HCT116 (cell line): ENCODE results near the gene INPP5D. TPM values are rescaled to one million over a fixed set of nuclear protein-coding genes. Genes with fewer than 3 reads are reported as not detected.

Source experiments
- ATAC-seq: fragments of 200-7000 bp; cut with Tn5 transposase; 2 replicates; pipeline ENCODE4 v1.9.1; 2020; ENCODE audit warnings: mild to moderate bottlenecking, moderate library complexity
- BruUV-seq: library from RNA; stranded (reverse); fragments of 400-500 nt; replicated peaks from 2 replicates; lab custom pipeline; 2021; lab: Mats Ljungman, UMichigan
- CTCF ChIA-PET: fragments of 300-600 bp; sonication (Branson Sonifier 250); formaldehyde crosslinking; loops from one replicate; lab custom pipeline; 2021; ENCODE audit warnings: antibody characterized with exemption; lab: Charles Lee
- POLR2A ChIA-PET: fragments of 300-600, 350-600 bp; sonication (Branson Sonifier 250); formaldehyde crosslinking; loops from one replicate; lab custom pipeline; 2021; ENCODE audit warnings: antibody characterized with exemption; lab: Charles Lee
- RAD21 ChIA-PET, 2 experiments: fragments of 300-600 bp; sonication (Branson Sonifier 250); formaldehyde crosslinking; loops; one replicate each; lab custom pipeline; 2023; ENCODE audit warnings: low total read pairs in 2 of 2; ENCODE audit not compliant: uncharacterized antibody in 2 of 2, unreplicated experiment in 2 of 2, low non-redundant PET in 1 of 2; lab: Charles Lee
- DNase-seq: peaks from one replicate; pipeline ENCODE4 v3.0.0-alpha.2; 2010; ENCODE audit warnings: low read depth, low spot score
- H2AFZ ChIP-seq: fragments of 200-600 bp; shearing (Covaris generic), sonication (generic); 2 replicates; pipeline ENCODE4 v1.6.1; 2017; ENCODE audit warnings: low read depth, mixed run types, mixed read lengths, antibody characterized with exemption, low read length; ENCODE audit not compliant: poor library complexity, severe bottlenecking
- H3K27ac ChIP-seq: 2 replicates; pipeline ENCODE4 v1.5.1; 2012; ENCODE audit warnings: low read depth, low read length
- H3K27me3 ChIP-seq: fragments of 200-600 bp; sonication (generic); 2 replicates; pipeline ENCODE4 v1.6.1; 2016; ENCODE audit warnings: mixed run types, low read length, mixed read lengths; ENCODE audit not compliant: insufficient read depth
- H3K36me3 ChIP-seq, 2 experiments: fragments of 200-500 bp in 1 of 2; fragments of 200-600 bp in 1 of 2; sonication (Bioruptor generic) in 1 of 2; sonication (generic) in 1 of 2; 2 replicates each; pipeline versions ENCODE4 v1.5.1 to v1.6.1; 2014 to 2016; ENCODE audit warnings: low read length in 2 of 2, inconsistent platforms in 1 of 2, mixed read lengths in 1 of 2, mixed run types in 1 of 2; ENCODE audit not compliant: insufficient read depth in 2 of 2, control insufficient read depth in 1 of 2
- H3K4me1 ChIP-seq, 2 experiments: fragments of 200-600 bp in 1 of 2; sonication (generic) in 1 of 2; 2 replicates each; pipeline versions ENCODE4 v1.5.1 to v1.6.1; 2012 to 2017; ENCODE audit warnings: low read length in 2 of 2, inconsistent platforms in 1 of 2, mild to moderate bottlenecking in 1 of 2, mixed read lengths in 1 of 2, mixed run types in 1 of 2, moderate library complexity in 1 of 2; ENCODE audit not compliant: insufficient read depth in 2 of 2, control insufficient read depth in 1 of 2
- H3K4me2 ChIP-seq: fragments of 200-600 bp; sonication (generic); 2 replicates; pipeline ENCODE4 v1.6.1; 2017; ENCODE audit warnings: mixed run types, low read length, mixed read lengths
- H3K4me3 ChIP-seq, 2 experiments: fragments of 200-600 bp in 1 of 2; sonication (generic) in 1 of 2; replicated peaks in 1 of 2; 2 replicates each; pipeline ENCODE4 v1.5.1; 2011 to 2016; ENCODE audit warnings: low read length in 2 of 2, control low read depth in 1 of 2, low read depth in 1 of 2, mild to moderate bottlenecking in 1 of 2, mixed read lengths in 1 of 2, mixed run types in 1 of 2
- H3K79me2 ChIP-seq: fragments of 200-600 bp; sonication (generic); 2 replicates; pipeline ENCODE4 v1.6.1; 2017; ENCODE audit warnings: mild to moderate bottlenecking, mixed run types, low read length, moderate library complexity, mixed read lengths; ENCODE audit not compliant: insufficient read depth
- H3K9ac ChIP-seq: fragments of 200-600 bp; sonication (generic); 2 replicates; pipeline ENCODE4 v1.6.1; 2016; ENCODE audit warnings: low read length, mixed read lengths
- H3K9me2 ChIP-seq: fragments of 200-600 bp; sonication (generic), shearing (Covaris generic); 2 replicates; pipeline ENCODE4 v1.6.1; 2017; ENCODE audit warnings: mixed run types, mild to moderate bottlenecking, moderate library complexity; ENCODE audit not compliant: insufficient read depth
- H3K9me3 ChIP-seq, 2 experiments: fragments of 200-500 bp in 1 of 2; fragments of 200-600 bp in 1 of 2; sonication (Bioruptor generic) in 1 of 2; sonication (generic) in 1 of 2; 2 replicates each; pipeline ENCODE4 v1.6.1; 2014 to 2017; ENCODE audit warnings: low read length in 2 of 2, mixed read lengths in 2 of 2, inconsistent platforms in 1 of 2, low read depth in 1 of 2, mild to moderate bottlenecking in 1 of 2, mixed run types in 1 of 2, moderate library complexity in 1 of 2; ENCODE audit not compliant: control insufficient read depth in 1 of 2, insufficient read depth in 1 of 2
- H4K20me1 ChIP-seq: fragments of 200-600 bp; sonication (generic), shearing (Covaris generic); 2 replicates; pipeline ENCODE4 v1.6.1; 2017; ENCODE audit warnings: mixed run types, mild to moderate bottlenecking, moderate library complexity; ENCODE audit not compliant: insufficient read depth
- CEBPB ChIP-seq: IDR thresholded peaks from 2 replicates; pipeline ENCODE4 v1.6.1; 2012; ENCODE audit warnings: low read depth
- EZH2 ChIP-seq: fragments of 200-600 bp; sonication (generic); IDR thresholded peaks from 2 replicates; pipeline ENCODE4 v1.6.1; 2017; ENCODE audit warnings: antibody characterized with exemption, mixed run types
- EZH2phosphoT487 ChIP-seq: fragments of 200-600 bp; IDR thresholded peaks from 2 replicates; pipeline ENCODE4 v1.6.1; 2018; ENCODE audit warnings: antibody characterized with exemption, borderline replicate concordance
- POLR2A ChIP-seq: IDR thresholded peaks from 2 replicates; pipeline ENCODE4 v1.7.0; 2011; ENCODE audit warnings: borderline replicate concordance; ENCODE audit not compliant: insufficient read depth, insufficient read length; ENCODE audit errors: extremely low read depth
- POLR2AphosphoS5 ChIP-seq: IDR thresholded peaks from 2 replicates; pipeline ENCODE4 v1.6.1; 2011; ENCODE audit warnings: mild to moderate bottlenecking, low read depth, low read length, moderate library complexity
- RAD21 ChIP-seq: IDR thresholded peaks from 2 replicates; pipeline ENCODE4 v1.6.1; 2012; ENCODE audit warnings: low read depth, mild to moderate bottlenecking
- SIN3A ChIP-seq: IDR thresholded peaks from 2 replicates; pipeline ENCODE4 v1.6.1; 2012; ENCODE audit warnings: low read depth
- SP1 ChIP-seq: IDR thresholded peaks from 2 replicates; pipeline ENCODE4 v1.6.1; 2012; ENCODE audit warnings: low read depth
- SRF ChIP-seq: IDR thresholded peaks from 2 replicates; pipeline ENCODE4 v1.6.1; 2012; ENCODE audit warnings: low read depth
- YY1 ChIP-seq: IDR thresholded peaks from 2 replicates; pipeline ENCODE4 v1.6.1; 2011; ENCODE audit warnings: low read length, low read depth, moderate library complexity, mild to moderate bottlenecking; ENCODE audit not compliant: insufficient replicate concordance; ENCODE audit errors: extremely low read depth
- intact Hi-C: fragments of 100-400 bp; cut with micrococcal nuclease; formaldehyde crosslinking; loops from 2 replicates; pipeline ENCODE4 v1.10.0; 2022
- total RNA-seq: library from RNA; stranded (reverse); gene quantifications from one replicate; pipeline ENCODE4 v1.2.1, GENCODE V29; 2021; ENCODE audit not compliant: unreplicated experiment
- TF ChIP-seq, protein P1 (sequence below): IDR thresholded peaks from 2 replicates; pipeline ENCODE4 v1.6.1; 2012
- TF ChIP-seq, protein P2 (sequence below), 3 experiments: fragments of 200-600 bp in 1 of 3; sonication (generic) in 1 of 3; IDR thresholded peaks in 2 of 3; conservative IDR thresholded peaks in 1 of 3; 2 replicates each; pipeline ENCODE4 v1.5.1; 2012 to 2017; ENCODE audit warnings: low read depth in 2 of 3, low read length in 2 of 3, antibody characterized with exemption in 1 of 3, borderline replicate concordance in 1 of 3, control low read depth in 1 of 3, mild to moderate bottlenecking in 1 of 3, mixed read lengths in 1 of 3, mixed run types in 1 of 3, moderate library complexity in 1 of 3; ENCODE audit not compliant: insufficient read depth in 1 of 3
- TF ChIP-seq, protein P3 (sequence below): IDR thresholded peaks from 2 replicates; pipeline ENCODE4 v1.6.1; 2012; ENCODE audit warnings: low read depth

INPP5D gene
- total RNA-seq, 1 experiment from 2014 or later = 1.8 TPM

DNA sequence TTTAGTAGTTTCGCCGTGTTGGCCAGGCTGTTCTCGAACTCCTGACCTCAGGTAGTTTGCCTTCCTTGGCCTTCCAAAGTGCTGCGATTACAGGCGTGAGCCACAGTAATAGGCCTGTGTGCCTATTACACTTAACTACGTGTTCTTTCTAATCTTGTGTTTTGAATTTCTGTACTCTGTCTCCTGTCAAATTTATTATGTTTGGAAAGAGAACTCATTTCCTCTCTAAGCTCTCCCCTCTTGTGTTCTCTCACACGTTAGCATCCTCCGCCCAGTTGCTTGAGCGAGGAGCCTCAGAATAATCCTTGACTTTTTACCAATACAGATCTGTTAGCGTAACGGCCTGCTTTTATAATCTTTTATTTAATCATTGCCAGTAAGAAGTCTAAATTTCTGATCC, 195.0 kb downstream of the INPP5D start:
- no peak overlapping the region for H3K4me2 ChIP-seq
- H3K4me1 ChIP-seq = peaks cover 5 to 21% of the 10 kb centered on the region in 2 experiments
- no peak overlapping the region for H3K4me3 ChIP-seq
- peaks cover 84% of the 10 kb centered on the region for H3K79me2 ChIP-seq
- TF ChIP-seq, protein P1, sequence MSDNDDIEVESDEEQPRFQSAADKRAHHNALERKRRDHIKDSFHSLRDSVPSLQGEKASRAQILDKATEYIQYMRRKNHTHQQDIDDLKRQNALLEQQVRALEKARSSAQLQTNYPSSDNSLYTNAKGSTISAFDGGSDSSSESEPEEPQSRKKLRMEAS = no peak
- TF ChIP-seq EZH2phosphoT487 = no peak
- H2AFZ ChIP-seq = no peak overlapping the region
- no peaks in the 10 kb centered on the region for H3K27me3 ChIP-seq
- H3K27ac ChIP-seq = no peak overlapping the region
- H3K9me3 ChIP-seq = no peaks in the 10 kb centered on the region
- H4K20me1 ChIP-seq = peaks cover 3% of the 10 kb centered on the region; the same call in 1 of the 2 replicates
- POLR2A ChIA-PET = no interaction called here
- CTCF ChIA-PET = no interaction called here
- H3K9ac ChIP-seq = no peak overlapping the region
- intact Hi-C loops = loop anchor here (10.0 kb wide), 1 partner anchor 490 kb away; no protein-coding TSS in a partner anchor
- H3K9me2 ChIP-seq = no peaks in the 10 kb centered on the region
- peaks cover 20 to 28% of the 10 kb centered on the region in 2 experiments for H3K36me3 ChIP-seq
- RAD21 ChIA-PET = no interaction called here
- DNase-seq (no peak), ATAC-seq (no peak)
- BruUV-seq = no TSS peak

DNA sequence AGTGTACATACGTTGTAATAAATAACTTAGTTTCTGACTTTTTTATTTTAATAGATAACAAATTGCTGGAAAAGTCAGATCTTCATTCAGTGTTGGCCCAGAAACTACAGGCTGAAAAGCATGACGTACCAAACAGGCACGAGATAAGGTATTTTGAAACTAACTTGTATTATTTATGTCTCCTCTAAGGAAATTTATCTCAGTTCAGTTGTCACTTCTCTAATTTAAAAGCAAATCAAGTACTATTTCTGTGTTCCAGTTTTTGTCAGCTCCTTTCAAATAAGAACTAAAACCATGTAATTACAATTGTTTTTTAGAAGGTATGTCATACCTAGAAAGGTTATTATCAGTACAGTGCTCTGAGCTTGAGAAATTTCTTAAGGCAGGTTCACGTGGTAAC, 195.9 kb downstream of the INPP5D start:
- no peak overlapping the region for H3K4me2 ChIP-seq
- POLR2A ChIA-PET = no interaction called here
- no TSS peak for BruUV-seq
- TF ChIP-seq SIN3A (no peak), YY1 (no peak), POLR2AphosphoS5 (no peak), SRF (no peak), EZH2phosphoT487 (no peak), SP1 (no peak), POLR2A (no peak), EZH2 (no peak), RAD21 (no peak), CEBPB (no peak)
- TF ChIP-seq, protein P2, sequence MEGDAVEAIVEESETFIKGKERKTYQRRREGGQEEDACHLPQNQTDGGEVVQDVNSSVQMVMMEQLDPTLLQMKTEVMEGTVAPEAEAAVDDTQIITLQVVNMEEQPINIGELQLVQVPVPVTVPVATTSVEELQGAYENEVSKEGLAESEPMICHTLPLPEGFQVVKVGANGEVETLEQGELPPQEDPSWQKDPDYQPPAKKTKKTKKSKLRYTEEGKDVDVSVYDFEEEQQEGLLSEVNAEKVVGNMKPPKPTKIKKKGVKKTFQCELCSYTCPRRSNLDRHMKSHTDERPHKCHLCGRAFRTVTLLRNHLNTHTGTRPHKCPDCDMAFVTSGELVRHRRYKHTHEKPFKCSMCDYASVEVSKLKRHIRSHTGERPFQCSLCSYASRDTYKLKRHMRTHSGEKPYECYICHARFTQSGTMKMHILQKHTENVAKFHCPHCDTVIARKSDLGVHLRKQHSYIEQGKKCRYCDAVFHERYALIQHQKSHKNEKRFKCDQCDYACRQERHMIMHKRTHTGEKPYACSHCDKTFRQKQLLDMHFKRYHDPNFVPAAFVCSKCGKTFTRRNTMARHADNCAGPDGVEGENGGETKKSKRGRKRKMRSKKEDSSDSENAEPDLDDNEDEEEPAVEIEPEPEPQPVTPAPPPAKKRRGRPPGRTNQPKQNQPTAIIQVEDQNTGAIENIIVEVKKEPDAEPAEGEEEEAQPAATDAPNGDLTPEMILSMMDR (IDR thresholded peaks at IDR 0.05 in 2 of 3, conservative IDR thresholded peaks at IDR 0.05 in 1 of 3; ENCODE audit: borderline replicate concordance in 1 of 3, insufficient read depth in 1 of 3, low read depth in 2 of 3, low read length in 2 of 3) = no peak
- TF ChIP-seq, protein P3, sequence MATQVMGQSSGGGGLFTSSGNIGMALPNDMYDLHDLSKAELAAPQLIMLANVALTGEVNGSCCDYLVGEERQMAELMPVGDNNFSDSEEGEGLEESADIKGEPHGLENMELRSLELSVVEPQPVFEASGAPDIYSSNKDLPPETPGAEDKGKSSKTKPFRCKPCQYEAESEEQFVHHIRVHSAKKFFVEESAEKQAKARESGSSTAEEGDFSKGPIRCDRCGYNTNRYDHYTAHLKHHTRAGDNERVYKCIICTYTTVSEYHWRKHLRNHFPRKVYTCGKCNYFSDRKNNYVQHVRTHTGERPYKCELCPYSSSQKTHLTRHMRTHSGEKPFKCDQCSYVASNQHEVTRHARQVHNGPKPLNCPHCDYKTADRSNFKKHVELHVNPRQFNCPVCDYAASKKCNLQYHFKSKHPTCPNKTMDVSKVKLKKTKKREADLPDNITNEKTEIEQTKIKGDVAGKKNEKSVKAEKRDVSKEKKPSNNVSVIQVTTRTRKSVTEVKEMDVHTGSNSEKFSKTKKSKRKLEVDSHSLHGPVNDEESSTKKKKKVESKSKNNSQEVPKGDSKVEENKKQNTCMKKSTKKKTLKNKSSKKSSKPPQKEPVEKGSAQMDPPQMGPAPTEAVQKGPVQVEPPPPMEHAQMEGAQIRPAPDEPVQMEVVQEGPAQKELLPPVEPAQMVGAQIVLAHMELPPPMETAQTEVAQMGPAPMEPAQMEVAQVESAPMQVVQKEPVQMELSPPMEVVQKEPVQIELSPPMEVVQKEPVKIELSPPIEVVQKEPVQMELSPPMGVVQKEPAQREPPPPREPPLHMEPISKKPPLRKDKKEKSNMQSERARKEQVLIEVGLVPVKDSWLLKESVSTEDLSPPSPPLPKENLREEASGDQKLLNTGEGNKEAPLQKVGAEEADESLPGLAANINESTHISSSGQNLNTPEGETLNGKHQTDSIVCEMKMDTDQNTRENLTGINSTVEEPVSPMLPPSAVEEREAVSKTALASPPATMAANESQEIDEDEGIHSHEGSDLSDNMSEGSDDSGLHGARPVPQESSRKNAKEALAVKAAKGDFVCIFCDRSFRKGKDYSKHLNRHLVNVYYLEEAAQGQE = no peak
- peaks cover 20 to 37% of the 10 kb centered on the region in 2 experiments for H3K36me3 ChIP-seq
- H3K4me1 ChIP-seq = peaks cover 5 to 20% of the 10 kb centered on the region in 2 experiments
- peaks cover 92% of the 10 kb centered on the region for H3K79me2 ChIP-seq
- RAD21 ChIA-PET = no interaction called here
- CTCF ChIA-PET = no interaction called here
- H3K9ac ChIP-seq = no peak overlapping the region
- H3K27ac ChIP-seq = no peak overlapping the region
- H3K9me3 ChIP-seq = no peaks in the 10 kb centered on the region
- no peaks in the 10 kb centered on the region for H3K27me3 ChIP-seq
- DNase-seq (no peak), ATAC-seq (no peak)
- H4K20me1 ChIP-seq = peaks cover 3% of the 10 kb centered on the region; the same call in 1 of the 2 replicates
- no peak overlapping the region for H3K4me3 ChIP-seq
- intact Hi-C loops = loop anchor here (10.0 kb wide), 1 partner anchor 491 kb away; no protein-coding TSS in a partner anchor
- H3K9me2 ChIP-seq = no peaks in the 10 kb centered on the region
- no peak overlapping the region for H2AFZ ChIP-seq
